ENCODE results near the gene PPP2R2B. TPM values are rescaled to one million over a fixed set of nuclear protein-coding genes. Genes with fewer than 3 reads are reported as not detected.

Gene PPP2R2B
- total RNA-seq, 6 experiments from 2014 or later: 0.15 to 0.77 (median 0.27) TPM

DNA sequence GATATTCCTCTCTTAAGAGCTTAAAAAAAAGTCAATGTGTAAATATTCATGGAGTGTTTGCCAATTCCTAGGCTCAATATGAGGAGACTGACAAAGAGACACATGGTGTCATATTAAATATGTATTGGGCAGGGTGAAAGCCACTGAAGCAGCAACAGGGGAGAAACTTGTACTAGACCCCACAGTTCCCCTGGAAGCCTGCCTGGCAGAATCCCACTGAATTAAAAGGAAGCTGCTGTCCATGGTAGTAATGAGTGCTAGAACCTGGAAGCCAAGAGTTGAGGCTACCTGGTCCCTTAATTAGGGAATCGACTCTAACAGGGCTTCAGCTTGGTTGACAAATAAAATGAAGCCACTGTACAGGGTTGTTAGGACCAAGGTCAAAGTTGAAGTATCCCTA, 233.2 kb downstream of the PPP2R2B start:
- DNase-seq: no peak

DNA sequence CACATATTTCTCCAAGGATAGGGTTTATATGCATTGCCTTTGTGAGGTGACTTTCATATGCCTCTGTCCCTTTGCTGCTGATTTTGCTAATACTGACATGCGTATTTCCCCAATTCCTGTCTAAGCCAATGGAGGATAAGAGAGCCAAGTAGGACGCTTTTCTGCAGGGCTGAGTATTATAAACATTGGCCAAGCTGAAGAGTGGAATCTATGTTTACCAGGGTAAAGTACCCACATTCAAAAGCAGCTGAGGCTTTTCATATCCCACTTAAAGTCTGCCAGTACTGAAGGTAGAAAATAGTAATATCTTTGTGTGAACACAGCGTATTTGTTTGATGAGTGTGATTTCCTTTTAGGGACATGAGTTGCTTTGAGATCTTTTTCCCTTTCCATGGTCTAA, 233.7 kb downstream of the PPP2R2B start:
- DNase-seq (no peak), ATAC-seq (peak; percentile 60 to 93 (median 71))
- TF ChIP-seq POLR2A (IDR thresholded peaks at IDR 0.05): no peak
- TF ChIP-seq, protein P1, sequence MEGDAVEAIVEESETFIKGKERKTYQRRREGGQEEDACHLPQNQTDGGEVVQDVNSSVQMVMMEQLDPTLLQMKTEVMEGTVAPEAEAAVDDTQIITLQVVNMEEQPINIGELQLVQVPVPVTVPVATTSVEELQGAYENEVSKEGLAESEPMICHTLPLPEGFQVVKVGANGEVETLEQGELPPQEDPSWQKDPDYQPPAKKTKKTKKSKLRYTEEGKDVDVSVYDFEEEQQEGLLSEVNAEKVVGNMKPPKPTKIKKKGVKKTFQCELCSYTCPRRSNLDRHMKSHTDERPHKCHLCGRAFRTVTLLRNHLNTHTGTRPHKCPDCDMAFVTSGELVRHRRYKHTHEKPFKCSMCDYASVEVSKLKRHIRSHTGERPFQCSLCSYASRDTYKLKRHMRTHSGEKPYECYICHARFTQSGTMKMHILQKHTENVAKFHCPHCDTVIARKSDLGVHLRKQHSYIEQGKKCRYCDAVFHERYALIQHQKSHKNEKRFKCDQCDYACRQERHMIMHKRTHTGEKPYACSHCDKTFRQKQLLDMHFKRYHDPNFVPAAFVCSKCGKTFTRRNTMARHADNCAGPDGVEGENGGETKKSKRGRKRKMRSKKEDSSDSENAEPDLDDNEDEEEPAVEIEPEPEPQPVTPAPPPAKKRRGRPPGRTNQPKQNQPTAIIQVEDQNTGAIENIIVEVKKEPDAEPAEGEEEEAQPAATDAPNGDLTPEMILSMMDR (IDR thresholded peaks at IDR 0.05): no peak
- peaks cover 0 to 17% (median 0%) of the 10 kb centered on the region in 4 donors for H3K4me1 ChIP-seq
- no peaks in the 10 kb centered on the region for H3K27me3 ChIP-seq
- 25% methylated on average over 3 of the region's 3 CpGs for WGBS (ENCODE audit: insufficient coverage, low coverage, low lambda C conversion rate, missing lambda C conversion rate)
- no peaks in the 10 kb centered on the region for H3K36me3 ChIP-seq
- peak overlapping the region in 1 of 3 donors; percentile 24 for H3K27ac ChIP-seq
- intact Hi-C loops (cut with DNase I): no loop called here
- no peaks in the 10 kb centered on the region for H3K9me3 ChIP-seq
- H3K4me3 ChIP-seq: no peak overlapping the region

More for the DNA sequence above, 233.2 kb downstream of the PPP2R2B start:
- Histone ChIP-seq H3K27ac (peak overlapping the region in 1 of 3 donors; percentile 24), H3K36me3 (no peaks in the 10 kb centered on the region), H3K9me3 (no peaks in the 10 kb centered on the region), H3K4me1 (peaks cover 0 to 17% (median 0%) of the 10 kb centered on the region in 4 donors), H3K27me3 (no peaks in the 10 kb centered on the region), H3K4me3 (no peak overlapping the region)
- intact Hi-C loops (cut with DNase I): no loop called here
- WGBS (ENCODE audit: insufficient coverage, low coverage, low lambda C conversion rate, missing lambda C conversion rate): 83% methylated on average over 1 of the region's 1 CpG
- TF ChIP-seq, protein P1 (IDR thresholded peaks at IDR 0.05): no peak
- TF ChIP-seq POLR2A (IDR thresholded peaks at IDR 0.05): no peak
- peak in 1 of 4 donors; percentile 17 for ATAC-seq

DNA sequence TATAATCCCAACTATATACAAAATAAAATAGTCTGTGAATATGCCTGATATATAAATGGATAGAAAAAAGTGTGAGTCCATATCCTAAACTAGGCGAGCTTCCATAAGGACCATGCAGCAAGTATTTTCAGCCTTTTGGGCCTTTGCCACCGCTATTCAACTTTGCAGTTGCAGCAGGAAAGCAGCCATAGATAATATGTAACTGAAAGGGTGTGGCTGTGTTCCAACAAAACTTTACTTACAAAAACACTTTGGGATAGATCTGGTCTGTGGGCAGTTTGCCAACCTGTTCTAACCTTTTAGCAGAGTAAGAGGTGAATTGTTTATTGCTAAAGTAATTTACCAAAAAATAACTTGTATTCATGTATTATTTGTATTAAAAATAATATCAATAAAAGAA, 234.8 kb downstream of the PPP2R2B start:
- no peaks in the 10 kb centered on the region for H3K9me3 ChIP-seq
- no peaks in the 10 kb centered on the region for H3K27me3 ChIP-seq
- no peak overlapping the region for H3K27ac ChIP-seq
- intact Hi-C loops (cut with DNase I): no loop called here
- H3K36me3 ChIP-seq: no peaks in the 10 kb centered on the region
- H3K4me1 ChIP-seq: peaks cover 0 to 17% (median 0%) of the 10 kb centered on the region in 4 donors
- TF ChIP-seq, protein P1 (IDR thresholded peaks at IDR 0.05): no peak
- no peak for TF ChIP-seq POLR2A (IDR thresholded peaks at IDR 0.05)
- WGBS (ENCODE audit: insufficient coverage, low coverage, low lambda C conversion rate, missing lambda C conversion rate): 19% methylated on average over 2 of the region's 2 CpGs
- H3K4me3 ChIP-seq: no peak overlapping the region
- no peak for DNase-seq
- peak; percentile 31 to 59 (median 53) for ATAC-seq

DNA sequence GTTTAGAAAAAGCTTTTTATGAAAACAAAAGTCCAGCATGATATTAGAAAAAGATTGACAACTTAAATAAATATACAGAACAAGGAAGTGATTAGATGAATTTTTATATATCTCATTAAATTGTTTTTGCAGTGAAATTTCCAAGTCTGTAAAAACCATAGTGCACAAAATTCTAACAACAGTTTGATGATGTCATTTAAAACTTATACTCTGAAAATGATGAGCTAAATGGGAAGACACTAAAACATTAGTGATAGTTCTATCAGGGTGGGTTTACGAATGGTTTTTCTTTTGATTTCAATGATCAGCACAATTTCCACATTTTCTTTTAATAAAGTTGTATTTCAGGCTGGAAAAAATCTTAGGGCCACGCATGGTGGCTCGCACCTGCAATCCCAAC, 236.1 kb downstream of the PPP2R2B start:
- no peak for DNase-seq
- Histone ChIP-seq H3K27me3 (no peaks in the 10 kb centered on the region), H3K4me1 (peaks cover 0 to 17% (median 0%) of the 10 kb centered on the region in 4 donors), H3K4me3 (no peak overlapping the region), H3K27ac (no peak overlapping the region), H3K9me3 (no peaks in the 10 kb centered on the region), H3K36me3 (no peaks in the 10 kb centered on the region)
- intact Hi-C loops (cut with DNase I): no loop called here
- ATAC-seq: no peak
- no peak for TF ChIP-seq POLR2A (IDR thresholded peaks at IDR 0.05)
- TF ChIP-seq, protein P1 (IDR thresholded peaks at IDR 0.05): no peak
- WGBS (ENCODE audit: insufficient coverage, low coverage, low lambda C conversion rate, missing lambda C conversion rate): 76% methylated on average over 3 of the region's 3 CpGs

DNA sequence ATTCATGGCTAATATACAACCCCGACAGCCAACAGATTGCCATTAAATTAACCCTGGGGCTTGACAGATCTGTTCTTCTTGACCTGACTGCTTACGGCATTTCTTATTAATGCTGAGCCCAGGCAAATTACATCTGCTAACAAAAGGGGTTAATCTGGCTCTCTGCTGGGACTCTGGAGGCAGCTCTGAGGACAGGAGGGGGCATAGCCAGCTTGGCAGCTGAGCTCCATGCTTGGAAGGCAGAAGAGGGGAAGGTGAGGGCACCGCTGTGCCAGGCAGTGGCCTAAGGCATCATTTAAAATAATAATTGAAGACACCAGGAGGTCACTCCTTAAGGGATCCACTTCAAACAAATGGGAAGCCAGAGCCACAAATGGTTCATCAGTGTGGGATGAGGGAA, 236.6 kb downstream of the PPP2R2B start:
- no peak overlapping the region for H3K27ac ChIP-seq
- WGBS (ENCODE audit: insufficient coverage, low coverage, low lambda C conversion rate, missing lambda C conversion rate): 80% methylated on average over 2 of the region's 3 CpGs
- H3K9me3 ChIP-seq: no peaks in the 10 kb centered on the region
- DNase-seq (no peak), ATAC-seq (no peak)
- H3K4me1 ChIP-seq: peaks cover 0 to 17% (median 0%) of the 10 kb centered on the region in 4 donors
- H3K36me3 ChIP-seq: no peaks in the 10 kb centered on the region
- TF ChIP-seq POLR2A (IDR thresholded peaks at IDR 0.05): no peak
- TF ChIP-seq, protein P1 (IDR thresholded peaks at IDR 0.05): no peak
- H3K4me3 ChIP-seq: no peak overlapping the region
- H3K27me3 ChIP-seq: no peaks in the 10 kb centered on the region
- intact Hi-C loops (cut with DNase I): no loop called here
